ENCODE measurements around the gene RASL12. TPM values are rescaled to one million over a fixed set of nuclear protein-coding genes. Genes with fewer than 3 reads are reported as not detected.

The RASL12 gene
- total RNA-seq, 1 donor from 2014 or later = 85.7 TPM

- peak overlapping the region; percentile 58 for H3K27ac ChIP-seq
- intact Hi-C loops (cut with DNase I) = loop anchor here (5.0 kb wide), 1 partner anchor 32 kb away; no protein-coding TSS in a partner anchor
- H3K4me1 ChIP-seq = peaks cover 54% of the 10 kb centered on the region
- no peak for DNase-seq (ENCODE audit: extremely low spot score in 2 of 2)
- H3K4me3 ChIP-seq = no peak overlapping the region
- no peaks in the 10 kb centered on the region for H3K27me3 ChIP-seq
- no peak for TF ChIP-seq CTCF (IDR thresholded peaks at IDR 0.05)
- no peak for TF ChIP-seq POLR2AphosphoS5 (IDR thresholded peaks at IDR 0.05; ENCODE audit: insufficient read depth in 1 of 2, low read depth in 1 of 2)
- no peak for TF ChIP-seq POLR2A (IDR thresholded peaks at IDR 0.05)
- H3K36me3 ChIP-seq = no peaks in the 10 kb centered on the region
- H3K9me3 ChIP-seq = no peaks in the 10 kb centered on the region
Measured at GRCh38 chr15:65084500-65085206, 16.9 kb upstream of the RASL12 start.

GRCh38 chr15:65083262-65083701 is 15.5 kb upstream of the RASL12 start:
- Histone ChIP-seq H3K4me3 (no peak overlapping the region), H3K27ac (no peak overlapping the region), H3K36me3 (no peaks in the 10 kb centered on the region), H3K27me3 (no peaks in the 10 kb centered on the region), H3K4me1 (peaks cover 40% of the 10 kb centered on the region), H3K9me3 (no peaks in the 10 kb centered on the region)
- intact Hi-C loops (cut with DNase I) = no loop called here
- no peak for DNase-seq (ENCODE audit: extremely low spot score in 2 of 2)
- TF ChIP-seq CTCF (IDR thresholded peaks at IDR 0.05) (peak in 1 of 3 experiments; percentile 29), POLR2A (IDR thresholded peaks at IDR 0.05) (no peak)

- Histone ChIP-seq H3K4me3 (no peak overlapping the region), H3K9me3 (no peaks in the 10 kb centered on the region), H3K27ac (peak overlapping the region; percentile 53), H3K27me3 (no peaks in the 10 kb centered on the region), H3K36me3 (no peaks in the 10 kb centered on the region), H3K4me1 (peaks cover 35% of the 10 kb centered on the region)
- intact Hi-C loops (cut with DNase I) = no loop called here
- no peak for DNase-seq (ENCODE audit: extremely low spot score in 2 of 2)
- TF ChIP-seq POLR2AphosphoS5 (IDR thresholded peaks at IDR 0.05; ENCODE audit: insufficient read depth in 1 of 2, low read depth in 1 of 2) (peak in 1 of 2 donors; percentile 23), POLR2A (IDR thresholded peaks at IDR 0.05) (no peak)
Measured at GRCh38 chr15:65082303-65082953, 14.6 kb upstream of the RASL12 start.

GRCh38 chr15:65081758-65082157 is 14.0 kb upstream of the RASL12 start:
- Histone ChIP-seq H3K36me3 (no peaks in the 10 kb centered on the region), H3K4me3 (no peak overlapping the region), H3K27ac (peak overlapping the region; percentile 53), H3K9me3 (no peaks in the 10 kb centered on the region), H3K27me3 (no peaks in the 10 kb centered on the region), H3K4me1 (peaks cover 28% of the 10 kb centered on the region)
- intact Hi-C loops (cut with DNase I) = no loop called here
- TF ChIP-seq CTCF (IDR thresholded peaks at IDR 0.05) = no peak
- no peak for TF ChIP-seq POLR2AphosphoS5 (IDR thresholded peaks at IDR 0.05; ENCODE audit: insufficient read depth in 1 of 2, low read depth in 1 of 2)
- TF ChIP-seq POLR2A (IDR thresholded peaks at IDR 0.05) = no peak
- no peak for DNase-seq (ENCODE audit: extremely low spot score in 2 of 2)

GRCh38 chr15:65081270-65081669 is 13.5 kb upstream of the RASL12 start:
- Histone ChIP-seq H3K27ac (no peak overlapping the region), H3K27me3 (no peaks in the 10 kb centered on the region), H3K4me1 (peaks cover 23% of the 10 kb centered on the region), H3K36me3 (no peaks in the 10 kb centered on the region), H3K4me3 (no peak overlapping the region), H3K9me3 (no peaks in the 10 kb centered on the region)
- DNase-seq (ENCODE audit: extremely low spot score in 2 of 2) = no peak
- intact Hi-C loops (cut with DNase I) = no loop called here
- TF ChIP-seq CTCF (IDR thresholded peaks at IDR 0.05) = no peak
- TF ChIP-seq POLR2A (IDR thresholded peaks at IDR 0.05) = no peak
- no peak for TF ChIP-seq POLR2AphosphoS5 (IDR thresholded peaks at IDR 0.05; ENCODE audit: insufficient read depth in 1 of 2, low read depth in 1 of 2)
